OCI-M2 (cell line): ENCODE results near the gene POGK.

Experiments used
- DNase-seq: peaks from one replicate; lab custom pipeline; 2025; ENCODE audit not compliant: unreplicated experiment; lab: John Stamatoyannopoulos, UW

The POGK gene

DNA sequence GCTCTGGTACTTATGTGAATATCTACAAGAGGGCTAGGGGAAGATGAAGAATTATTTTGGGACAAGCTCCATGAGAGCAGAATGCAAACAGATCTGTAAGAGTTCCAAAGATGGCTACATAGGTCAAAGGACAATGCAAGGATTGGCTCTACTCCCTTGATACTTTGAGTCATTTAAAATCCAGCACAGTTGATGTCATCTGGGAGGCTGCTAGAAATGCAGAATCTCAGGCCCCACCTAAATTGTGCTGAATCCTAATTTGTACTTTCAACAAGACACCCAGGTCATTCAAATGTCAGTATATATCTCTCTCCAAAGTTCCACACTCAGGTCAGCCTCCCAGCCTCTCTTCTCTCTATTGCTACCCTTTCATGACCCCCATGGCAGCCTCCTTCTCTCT lies 60.5 kb downstream of the POGK start:
- DNase-seq, result no peak

DNA sequence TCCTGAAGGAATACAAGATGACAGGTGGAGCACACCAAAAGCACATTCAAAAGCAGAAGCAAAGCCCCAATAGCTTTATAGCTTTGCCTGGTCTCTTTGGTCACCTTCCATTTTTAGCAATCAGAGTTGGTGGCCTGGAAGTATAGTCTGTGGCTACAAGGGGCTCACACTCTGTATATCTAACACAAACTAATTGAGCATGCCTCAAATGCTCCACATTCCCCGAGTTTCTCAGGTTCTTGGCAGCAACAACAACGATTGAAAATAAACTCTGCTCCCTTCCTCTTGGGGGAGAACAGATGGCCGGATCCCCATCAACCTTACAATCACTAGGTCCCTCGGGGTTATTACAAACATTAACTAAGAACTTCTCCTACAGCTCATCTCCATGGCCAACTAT lies 61.7 kb downstream of the POGK start:
- DNase-seq, result no peak

DNA sequence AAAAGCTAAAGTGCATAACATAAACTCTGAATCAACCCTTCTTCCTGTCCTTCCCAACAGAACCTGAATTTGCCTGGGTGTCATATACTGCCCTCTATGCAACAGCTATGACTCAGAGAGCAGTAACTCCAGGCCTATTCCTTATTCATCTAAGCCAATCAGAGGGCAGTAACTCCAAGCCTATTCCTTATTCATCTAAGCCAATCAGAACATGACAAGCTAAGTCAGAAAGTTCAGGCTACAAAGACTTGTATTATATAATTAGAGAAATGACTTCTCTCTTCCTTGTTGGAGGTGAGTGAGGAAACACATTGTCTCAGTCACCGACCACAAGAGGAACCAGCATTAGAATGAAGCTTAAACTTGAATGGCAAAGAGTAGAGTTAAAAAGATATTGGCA lies 63.0 kb downstream of the POGK start:
- DNase-seq, result no peak

DNA sequence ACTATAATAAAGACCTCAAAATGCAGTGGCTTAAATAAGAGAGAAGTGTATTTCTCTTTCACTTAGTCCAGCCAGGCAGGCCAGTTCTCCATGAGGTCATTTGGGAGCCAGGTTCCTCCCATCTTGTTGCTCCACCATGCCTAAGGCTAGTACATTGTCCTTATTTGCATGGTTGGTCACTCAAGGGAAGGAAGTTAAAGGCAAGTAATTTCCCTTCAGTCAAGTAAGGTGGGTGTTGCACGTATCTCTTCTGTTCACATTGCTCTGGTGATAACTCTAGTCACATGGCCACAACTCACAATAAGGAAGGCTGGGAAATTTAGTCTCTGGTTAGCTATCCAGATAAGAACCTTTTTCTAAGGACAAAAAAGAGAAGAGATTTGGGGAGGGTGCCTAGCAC lies 64.0 kb downstream of the POGK start:
- DNase-seq, result no peak

DNA sequence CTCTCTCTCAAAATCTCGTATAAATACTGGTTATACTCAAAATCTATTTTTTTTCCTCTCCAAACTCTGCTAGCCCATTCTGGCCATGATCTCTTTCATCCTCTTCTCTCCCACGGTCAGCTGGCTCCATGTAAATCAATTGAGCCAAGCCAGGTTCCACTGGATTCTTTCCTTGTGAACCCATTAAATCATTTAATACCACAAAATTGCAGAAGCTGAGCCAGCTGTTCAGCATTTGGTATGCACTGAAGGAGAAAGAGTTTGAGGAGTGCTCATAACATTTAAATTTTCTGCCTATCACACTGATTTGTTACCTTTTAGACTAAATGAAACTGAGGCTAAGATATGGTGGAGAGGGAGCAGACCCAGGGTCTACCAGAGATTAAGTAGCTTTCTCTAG lies 65.9 kb downstream of the POGK start:
- DNase-seq, result no peak

DNA sequence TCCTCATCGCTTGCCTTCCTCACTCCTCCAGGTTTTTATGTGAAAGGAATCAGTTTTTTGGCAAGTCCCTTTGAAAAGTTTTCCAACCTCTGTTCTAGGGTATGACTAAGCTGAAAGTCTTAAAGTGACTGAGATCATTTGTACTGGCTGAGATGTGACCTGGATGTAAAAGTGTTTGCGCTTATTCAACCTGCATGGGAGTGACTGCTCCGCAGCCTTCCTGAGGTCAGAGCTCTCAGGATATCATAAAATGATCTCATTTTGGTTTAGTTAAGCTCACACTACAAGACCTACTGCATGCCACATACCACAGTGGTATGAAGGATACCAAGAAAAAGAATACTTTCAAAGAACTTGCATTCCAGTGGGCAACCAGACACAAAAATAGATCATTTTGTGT lies 66.6 kb downstream of the POGK start:
- no peak for DNase-seq
